ENCODE results near the gene HAO1.

Gene HAO1

GRCh38 chr20:7950387-7950786, 10.1 kb upstream of the HAO1 start:
- no peaks in the 10 kb centered on the region for H3K4me1 Mint-ChIP-seq
- H3K9me3 Mint-ChIP-seq, result peaks cover 2% of the 10 kb centered on the region
- CTCF ChIA-PET, result interaction anchor here (1.5 kb wide), 1 partner anchor 14 kb away, joined by 3 read pairs; no protein-coding TSS in a partner anchor
- H3K27me3 Mint-ChIP-seq, result no peaks in the 10 kb centered on the region
- DNase-seq, result no peak
- no peak overlapping the region for H3K4me3 Mint-ChIP-seq
- no peaks in the 10 kb centered on the region for H3K36me3 Mint-ChIP-seq
- H3K27ac Mint-ChIP-seq, result no peak overlapping the region

GRCh38 chr20:7943891-7944290, 3.6 kb upstream of the HAO1 start:
- Mint-ChIP-seq H3K36me3 (no peaks in the 10 kb centered on the region), H3K27ac (no peak overlapping the region), H3K27me3 (no peaks in the 10 kb centered on the region), H3K9me3 (no peaks in the 10 kb centered on the region), H3K4me1 (no peaks in the 10 kb centered on the region), H3K4me3 (no peak overlapping the region)
- CTCF ChIA-PET, result no interaction called here
- DNase-seq, result no peak

GRCh38 chr20:7939663-7940062, 595 bp downstream of the HAO1 start:
- Mint-ChIP-seq H3K36me3 (no peaks in the 10 kb centered on the region), H3K27me3 (no peaks in the 10 kb centered on the region), H3K9me3 (no peaks in the 10 kb centered on the region), H3K27ac (no peak overlapping the region), H3K4me1 (no peaks in the 10 kb centered on the region), H3K4me3 (no peak overlapping the region)
- CTCF ChIA-PET, result no interaction called here
- DNase-seq, result no peak

GRCh38 chr20:7938058-7938457, 2.2 kb downstream of the HAO1 start:
- no peaks in the 10 kb centered on the region for H3K9me3 Mint-ChIP-seq
- H3K27me3 Mint-ChIP-seq, result no peaks in the 10 kb centered on the region
- CTCF ChIA-PET, result interaction anchor here (3.7 kb wide), 1 partner anchor 784 kb away, joined by 48 read pairs; no protein-coding TSS in a partner anchor
- H3K36me3 Mint-ChIP-seq, result no peaks in the 10 kb centered on the region
- H3K4me1 Mint-ChIP-seq, result no peaks in the 10 kb centered on the region
- H3K4me3 Mint-ChIP-seq, result no peak overlapping the region
- no peak overlapping the region for H3K27ac Mint-ChIP-seq
- no peak for DNase-seq

GRCh38 chr20:7937328-7937727, 2.9 kb downstream of the HAO1 start:
- Mint-ChIP-seq H3K4me1 (no peaks in the 10 kb centered on the region), H3K27ac (no peak overlapping the region), H3K27me3 (no peaks in the 10 kb centered on the region), H3K9me3 (no peaks in the 10 kb centered on the region), H3K4me3 (no peak overlapping the region), H3K36me3 (no peaks in the 10 kb centered on the region)
- no peak for DNase-seq
- CTCF ChIA-PET, result interaction anchor here (1.0 to 3.7 kb wide), 9 partner anchors 11 to 784 kb away, joined by 3 to 48 read pairs (median 4); partner anchors contain the start of gene PLCB1

- H3K27me3 Mint-ChIP-seq, result no peaks in the 10 kb centered on the region
- DNase-seq, result no peak
- CTCF ChIA-PET, result interaction anchor here (0.8 kb wide), 1 partner anchor 787 kb away, joined by 4 read pairs; no protein-coding TSS in a partner anchor
- no peaks in the 10 kb centered on the region for H3K36me3 Mint-ChIP-seq
- H3K4me1 Mint-ChIP-seq, result no peaks in the 10 kb centered on the region
- H3K9me3 Mint-ChIP-seq, result no peaks in the 10 kb centered on the region
- no peak overlapping the region for H3K4me3 Mint-ChIP-seq
- H3K27ac Mint-ChIP-seq, result no peak overlapping the region
These were observed 5.2 kb downstream of the HAO1 start for GRCh38 chr20:7935027-7935551.

- Mint-ChIP-seq H3K36me3 (no peaks in the 10 kb centered on the region), H3K27ac (no peak overlapping the region), H3K9me3 (no peaks in the 10 kb centered on the region), H3K27me3 (no peaks in the 10 kb centered on the region), H3K4me1 (no peaks in the 10 kb centered on the region), H3K4me3 (no peak overlapping the region)
- no peak for DNase-seq
- CTCF ChIA-PET, result no interaction called here
These were observed 6.9 kb downstream of the HAO1 start for GRCh38 chr20:7933346-7933745.

GRCh38 chr20:7930343-7930742, 9.9 kb downstream of the HAO1 start:
- H3K4me1 Mint-ChIP-seq, result no peaks in the 10 kb centered on the region
- H3K9me3 Mint-ChIP-seq, result no peaks in the 10 kb centered on the region
- no peaks in the 10 kb centered on the region for H3K27me3 Mint-ChIP-seq
- H3K27ac Mint-ChIP-seq, result no peak overlapping the region
- no peak overlapping the region for H3K4me3 Mint-ChIP-seq
- H3K36me3 Mint-ChIP-seq, result no peaks in the 10 kb centered on the region
- CTCF ChIA-PET, result no interaction called here
- DNase-seq, result no peak

GRCh38 chr20:7926767-7927166, 13.5 kb downstream of the HAO1 start:
- Mint-ChIP-seq H3K36me3 (no peaks in the 10 kb centered on the region), H3K4me1 (no peaks in the 10 kb centered on the region), H3K4me3 (no peak overlapping the region), H3K9me3 (no peaks in the 10 kb centered on the region), H3K27me3 (no peaks in the 10 kb centered on the region), H3K27ac (no peak overlapping the region)
- DNase-seq, result no peak
- CTCF ChIA-PET, result interaction anchor here (0.7 to 2.6 kb wide), 2 partner anchors 10 to 796 kb away, joined by 3 to 10 read pairs; no protein-coding TSS in a partner anchor

GRCh38 chr20:7926323-7926722, 13.9 kb downstream of the HAO1 start:
- no peak overlapping the region for H3K4me3 Mint-ChIP-seq
- H3K36me3 Mint-ChIP-seq, result no peaks in the 10 kb centered on the region
- DNase-seq, result no peak
- H3K9me3 Mint-ChIP-seq, result no peaks in the 10 kb centered on the region
- no peaks in the 10 kb centered on the region for H3K27me3 Mint-ChIP-seq
- H3K27ac Mint-ChIP-seq, result no peak overlapping the region
- CTCF ChIA-PET, result interaction anchor here (0.7 to 2.6 kb wide), 2 partner anchors 10 to 796 kb away, joined by 3 to 10 read pairs; no protein-coding TSS in a partner anchor
- H3K4me1 Mint-ChIP-seq, result no peaks in the 10 kb centered on the region

GRCh38 chr20:7924692-7925091, 15.6 kb downstream of the HAO1 start:
- no peaks in the 10 kb centered on the region for H3K36me3 Mint-ChIP-seq
- H3K4me3 Mint-ChIP-seq, result no peak overlapping the region
- no peak overlapping the region for H3K27ac Mint-ChIP-seq
- no peak for DNase-seq
- H3K4me1 Mint-ChIP-seq, result no peaks in the 10 kb centered on the region
- H3K27me3 Mint-ChIP-seq, result no peaks in the 10 kb centered on the region
- CTCF ChIA-PET, result no interaction called here
- H3K9me3 Mint-ChIP-seq, result no peaks in the 10 kb centered on the region

GRCh38 chr20:7916648-7917047, 23.6 kb downstream of the HAO1 start:
- no peak overlapping the region for H3K27ac Mint-ChIP-seq
- CTCF ChIA-PET, result no interaction called here
- no peaks in the 10 kb centered on the region for H3K36me3 Mint-ChIP-seq
- no peak overlapping the region for H3K4me3 Mint-ChIP-seq
- no peaks in the 10 kb centered on the region for H3K4me1 Mint-ChIP-seq
- no peaks in the 10 kb centered on the region for H3K27me3 Mint-ChIP-seq
- no peaks in the 10 kb centered on the region for H3K9me3 Mint-ChIP-seq
- DNase-seq, result no peak

GRCh38 chr20:7912551-7912950, 27.7 kb downstream of the HAO1 start:
- H3K4me1 Mint-ChIP-seq, result no peaks in the 10 kb centered on the region
- no peaks in the 10 kb centered on the region for H3K9me3 Mint-ChIP-seq
- H3K36me3 Mint-ChIP-seq, result no peaks in the 10 kb centered on the region
- H3K4me3 Mint-ChIP-seq, result no peak overlapping the region
- CTCF ChIA-PET, result no interaction called here
- no peak for DNase-seq
- H3K27me3 Mint-ChIP-seq, result no peaks in the 10 kb centered on the region
- H3K27ac Mint-ChIP-seq, result no peak overlapping the region

- CTCF ChIA-PET, result no interaction called here
- Mint-ChIP-seq H3K27ac (no peak overlapping the region), H3K9me3 (no peaks in the 10 kb centered on the region), H3K27me3 (no peaks in the 10 kb centered on the region), H3K36me3 (no peaks in the 10 kb centered on the region), H3K4me3 (no peak overlapping the region), H3K4me1 (no peaks in the 10 kb centered on the region)
- no peak for DNase-seq
These were observed 28.5 kb downstream of the HAO1 start for GRCh38 chr20:7911586-7912330.

GRCh38 chr20:7908905-7909304, 31.4 kb downstream of the HAO1 start:
- CTCF ChIA-PET, result no interaction called here
- Mint-ChIP-seq H3K27ac (no peak overlapping the region), H3K27me3 (no peaks in the 10 kb centered on the region), H3K36me3 (no peaks in the 10 kb centered on the region), H3K4me3 (no peak overlapping the region), H3K4me1 (no peaks in the 10 kb centered on the region), H3K9me3 (no peaks in the 10 kb centered on the region)
- no peak for DNase-seq

All from activated naive CD4-positive, alpha-beta T cell treated with anti-CD3 and anti-CD28 coated beads, Interleukin-2, amount 10 ng/mL, durations not matched to agents 7 days and 5 days (primary cell).